Dermis microvascular lymphatic vessel endothelial cell (primary cell): Measurements from ENCODE around the gene OGFOD1. TPM values are rescaled to one million over a fixed set of nuclear protein-coding genes. Genes with fewer than 3 reads are reported as not detected.

Source experiments
- DNase-seq, 2 donors: peaks; one replicate each; pipeline versions ENCODE4 v3.0.0 to v3.0.0-alpha.2; 2010; ENCODE audit warnings: low read depth in 2 of 2
- total RNA-seq: library from RNA; depleted of rRNA; stranded (reverse); fragments of >200 nt; gene quantifications from 2 replicates; pipeline ENCODE4 v1.2.1, GENCODE V29; 2014

The OGFOD1 gene
- total RNA-seq = 44.3 and 49.8 TPM in 2 replicates

GRCh38 chr16:56450986-56451752 is at the start of gene OGFOD1, which contains the start of gene NUDT21:
TSS of gene OGFOD1 (plus strand) at chr16:56451554. CDS start at chr16:56451613, 59 bp downstream.
TSS of gene NUDT21 (minus strand) at chr16:56451332. CDS start at chr16:56451202, 130 bp downstream.
- DNase-seq = peak; percentile 95 to 99

GRCh38 chr16:56405977-56406672 is 45.2 kb upstream of the OGFOD1 start:
- no peak for DNase-seq

- no peak for DNase-seq
Observed at GRCh38 chr16:56408379-56409098, 42.8 kb upstream of the OGFOD1 start.

- DNase-seq = no peak
Observed at GRCh38 chr16:56409195-56409594, 42.2 kb upstream of the OGFOD1 start.

- no peak for DNase-seq
Observed at GRCh38 chr16:56411123-56411522, 40.2 kb upstream of the OGFOD1 start.

- no peak for DNase-seq
Observed at GRCh38 chr16:56411624-56412023, 39.7 kb upstream of the OGFOD1 start.

GRCh38 chr16:56413381-56413780 is 38.0 kb upstream of the OGFOD1 start:
- no peak for DNase-seq

GRCh38 chr16:56414366-56414765 is 37.0 kb upstream of the OGFOD1 start:
- no peak for DNase-seq

GRCh38 chr16:56415875-56416274 is 35.5 kb upstream of the OGFOD1 start:
- no peak for DNase-seq

- DNase-seq = no peak
Observed at GRCh38 chr16:56417138-56417537, 34.2 kb upstream of the OGFOD1 start.

- no peak for DNase-seq
Observed at GRCh38 chr16:56419740-56420548, 31.4 kb upstream of the OGFOD1 start.

- DNase-seq = no peak
Observed at GRCh38 chr16:56420613-56421012, 30.7 kb upstream of the OGFOD1 start.

GRCh38 chr16:56421313-56421712 is 30.0 kb upstream of the OGFOD1 start:
- DNase-seq = no peak

GRCh38 chr16:56421976-56422669 is 29.2 kb upstream of the OGFOD1 start:
- no peak for DNase-seq

GRCh38 chr16:56422896-56423441 is 28.4 kb upstream of the OGFOD1 start:
- DNase-seq = no peak

GRCh38 chr16:56423584-56424403 is 27.6 kb upstream of the OGFOD1 start:
- no peak for DNase-seq

GRCh38 chr16:56424404-56424764 is 27.0 kb upstream of the OGFOD1 start:
- peak in 1 of 2 donors; percentile 15 for DNase-seq

- DNase-seq = peak in 1 of 2 donors; percentile 46
Observed at GRCh38 chr16:56424791-56425438, 26.4 kb upstream of the OGFOD1 start.

- DNase-seq = peak; percentile 45 to 86
Observed at GRCh38 chr16:56425439-56425832, 25.9 kb upstream of the OGFOD1 start, which contains the start of gene AMFR. TSS of gene AMFR (minus strand) at chr16:56425545. CDS start at chr16:56425327, 218 bp downstream.
